Liver (tissue), 3 donors: ENCODE measurements around the gene ACSF2.

Source experiments
- GABPA ChIP-seq, 2 donors: IDR thresholded peaks in 1 of 2; conservative IDR thresholded peaks in 1 of 2; 2 replicates each; pipeline ENCODE4 v1.6.1; 2016; ENCODE audit warnings: antibody characterized with exemption in 2 of 2, mild to moderate bottlenecking in 1 of 2, moderate library complexity in 1 of 2
- JUND ChIP-seq, 2 donors: IDR thresholded peaks; 2 replicates each; pipeline ENCODE4 v1.6.1; 2016; ENCODE audit warnings: antibody characterized with exemption in 2 of 2
- RAD21 ChIP-seq, 2 donors: IDR thresholded peaks; 2 replicates each; pipeline ENCODE4 v1.6.1; 2016; ENCODE audit warnings: antibody characterized with exemption in 2 of 2, mild to moderate bottlenecking in 2 of 2
- RXRA ChIP-seq, 2 donors: IDR thresholded peaks; 2 replicates each; pipeline ENCODE4 v1.6.1; 2017 to 2018; ENCODE audit warnings: antibody characterized with exemption in 2 of 2, mild to moderate bottlenecking in 1 of 2
- SP1 ChIP-seq: IDR thresholded peaks from 2 replicates; pipeline ENCODE4 v1.6.1; 2018; ENCODE audit warnings: antibody characterized with exemption, mild to moderate bottlenecking
- YY1 ChIP-seq: IDR thresholded peaks from 2 replicates; pipeline ENCODE4 v1.6.1; 2016; ENCODE audit warnings: antibody characterized with exemption, mild to moderate bottlenecking
- TF ChIP-seq, protein P1 (sequence below): fragments of 150-350 bp; IDR thresholded peaks from 2 replicates; pipeline ENCODE4 v1.5.1; 2017; ENCODE audit warnings: improper control_type of control experiment, low read depth, low read length; ENCODE audit not compliant: missing input control
- TF ChIP-seq, protein P2 (sequence below): IDR thresholded peaks from 2 replicates; pipeline ENCODE4 v1.6.1; 2016; ENCODE audit warnings: antibody characterized with exemption
- donor health status: healthy.
- donor health status: healthy.

DNA sequence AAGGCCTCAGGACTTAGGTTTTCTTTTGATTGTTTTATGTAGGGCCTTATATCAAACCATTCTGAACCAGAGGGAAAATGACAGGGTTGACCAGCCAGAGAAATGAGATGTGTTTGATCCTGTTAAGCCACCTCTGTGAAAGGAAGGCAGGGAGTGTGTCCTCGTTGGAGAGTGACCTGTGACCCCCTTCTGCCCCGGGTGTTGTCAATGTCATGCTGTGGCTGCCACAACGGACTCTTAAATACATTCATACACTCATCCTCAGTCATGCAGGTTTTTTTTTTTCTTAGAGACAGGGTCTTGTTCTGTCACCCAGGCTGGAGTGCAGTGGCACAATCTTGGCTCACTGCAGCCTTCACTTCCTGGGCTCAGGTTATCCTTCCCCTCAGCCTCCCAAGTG lies 88.4 kb downstream of the ACSF2 start:
- TF ChIP-seq, protein P1, sequence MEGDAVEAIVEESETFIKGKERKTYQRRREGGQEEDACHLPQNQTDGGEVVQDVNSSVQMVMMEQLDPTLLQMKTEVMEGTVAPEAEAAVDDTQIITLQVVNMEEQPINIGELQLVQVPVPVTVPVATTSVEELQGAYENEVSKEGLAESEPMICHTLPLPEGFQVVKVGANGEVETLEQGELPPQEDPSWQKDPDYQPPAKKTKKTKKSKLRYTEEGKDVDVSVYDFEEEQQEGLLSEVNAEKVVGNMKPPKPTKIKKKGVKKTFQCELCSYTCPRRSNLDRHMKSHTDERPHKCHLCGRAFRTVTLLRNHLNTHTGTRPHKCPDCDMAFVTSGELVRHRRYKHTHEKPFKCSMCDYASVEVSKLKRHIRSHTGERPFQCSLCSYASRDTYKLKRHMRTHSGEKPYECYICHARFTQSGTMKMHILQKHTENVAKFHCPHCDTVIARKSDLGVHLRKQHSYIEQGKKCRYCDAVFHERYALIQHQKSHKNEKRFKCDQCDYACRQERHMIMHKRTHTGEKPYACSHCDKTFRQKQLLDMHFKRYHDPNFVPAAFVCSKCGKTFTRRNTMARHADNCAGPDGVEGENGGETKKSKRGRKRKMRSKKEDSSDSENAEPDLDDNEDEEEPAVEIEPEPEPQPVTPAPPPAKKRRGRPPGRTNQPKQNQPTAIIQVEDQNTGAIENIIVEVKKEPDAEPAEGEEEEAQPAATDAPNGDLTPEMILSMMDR = no peak
- no peak for TF ChIP-seq GABPA (IDR thresholded peaks at IDR 0.05 in 1 of 2, conservative IDR thresholded peaks at IDR 0.05 in 1 of 2)
- TF ChIP-seq, protein P2, sequence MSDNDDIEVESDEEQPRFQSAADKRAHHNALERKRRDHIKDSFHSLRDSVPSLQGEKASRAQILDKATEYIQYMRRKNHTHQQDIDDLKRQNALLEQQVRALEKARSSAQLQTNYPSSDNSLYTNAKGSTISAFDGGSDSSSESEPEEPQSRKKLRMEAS = no peak
- TF ChIP-seq YY1 = no peak
- no peak for TF ChIP-seq SP1
- no peak for TF ChIP-seq RAD21 (IDR thresholded peaks at IDR 0.05)
- no peak for TF ChIP-seq RXRA (IDR thresholded peaks at IDR 0.05)
- TF ChIP-seq JUND (IDR thresholded peaks at IDR 0.05) = no peak
